ENCODE measurements around the gene PDYN. TPM values are rescaled to one million over a fixed set of nuclear protein-coding genes. Genes with fewer than 3 reads are reported as not detected.

PDYN gene
- total RNA-seq, 1 donor from 2014 or later, result not detected

- no peaks in the 10 kb centered on the region for H3K36me3 ChIP-seq (ENCODE audit: control insufficient read depth, insufficient read depth, low read length)
- TF ChIP-seq, protein P1, sequence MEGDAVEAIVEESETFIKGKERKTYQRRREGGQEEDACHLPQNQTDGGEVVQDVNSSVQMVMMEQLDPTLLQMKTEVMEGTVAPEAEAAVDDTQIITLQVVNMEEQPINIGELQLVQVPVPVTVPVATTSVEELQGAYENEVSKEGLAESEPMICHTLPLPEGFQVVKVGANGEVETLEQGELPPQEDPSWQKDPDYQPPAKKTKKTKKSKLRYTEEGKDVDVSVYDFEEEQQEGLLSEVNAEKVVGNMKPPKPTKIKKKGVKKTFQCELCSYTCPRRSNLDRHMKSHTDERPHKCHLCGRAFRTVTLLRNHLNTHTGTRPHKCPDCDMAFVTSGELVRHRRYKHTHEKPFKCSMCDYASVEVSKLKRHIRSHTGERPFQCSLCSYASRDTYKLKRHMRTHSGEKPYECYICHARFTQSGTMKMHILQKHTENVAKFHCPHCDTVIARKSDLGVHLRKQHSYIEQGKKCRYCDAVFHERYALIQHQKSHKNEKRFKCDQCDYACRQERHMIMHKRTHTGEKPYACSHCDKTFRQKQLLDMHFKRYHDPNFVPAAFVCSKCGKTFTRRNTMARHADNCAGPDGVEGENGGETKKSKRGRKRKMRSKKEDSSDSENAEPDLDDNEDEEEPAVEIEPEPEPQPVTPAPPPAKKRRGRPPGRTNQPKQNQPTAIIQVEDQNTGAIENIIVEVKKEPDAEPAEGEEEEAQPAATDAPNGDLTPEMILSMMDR (IDR thresholded peaks at IDR 0.05; ENCODE audit: insufficient read depth, low read length, poor library complexity, severe bottlenecking), result no peak
- no peak overlapping the region for H3K4me3 ChIP-seq (ENCODE audit: low read depth, low read length)
- H3K27me3 ChIP-seq (ENCODE audit: control insufficient read depth, insufficient read depth, low read length), result no peaks in the 10 kb centered on the region
- no peak for DNase-seq (ENCODE audit: low read depth)
These were observed 11.2 kb downstream of the PDYN start for GRCh38 chr20:1982686-1983085.

DNA sequence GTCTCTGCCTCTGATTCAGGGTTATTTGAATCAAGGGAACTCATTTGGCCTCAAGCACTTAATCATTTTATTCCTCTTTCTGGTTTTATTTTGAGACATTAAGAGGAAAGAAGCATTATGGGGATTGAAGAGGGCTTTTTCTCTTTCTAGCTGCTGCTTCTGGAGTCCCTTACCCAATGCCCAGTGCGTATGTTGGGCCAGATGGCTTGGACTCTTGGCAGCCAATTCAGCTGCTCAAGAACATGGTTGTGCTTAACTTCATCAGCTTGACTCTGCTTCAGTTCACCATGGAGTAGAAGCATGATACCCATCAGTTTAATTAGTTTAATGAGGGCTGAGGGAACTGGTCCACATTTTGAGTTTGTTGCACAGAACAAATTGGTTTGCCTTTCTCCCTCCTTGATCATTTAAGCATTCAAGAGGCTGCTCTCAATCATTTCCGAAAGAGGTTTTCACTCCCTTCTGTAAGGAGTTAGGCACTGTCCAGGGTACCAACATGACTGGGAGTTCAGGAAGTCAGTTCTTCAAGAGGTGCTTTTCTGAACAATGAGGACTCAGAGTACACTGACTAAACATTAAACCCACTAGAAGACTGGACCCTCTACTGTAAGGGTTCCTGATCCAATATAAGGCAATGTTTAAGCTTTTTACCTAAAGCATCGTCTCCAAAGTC is 14.6 kb downstream of the PDYN start:
- H3K36me3 ChIP-seq (ENCODE audit: control insufficient read depth, insufficient read depth, low read length), result no peaks in the 10 kb centered on the region
- TF ChIP-seq, protein P1 (IDR thresholded peaks at IDR 0.05; ENCODE audit: insufficient read depth, low read length, poor library complexity, severe bottlenecking), result no peak
- H3K27me3 ChIP-seq (ENCODE audit: control insufficient read depth, insufficient read depth, low read length), result no peaks in the 10 kb centered on the region
- H3K4me3 ChIP-seq (ENCODE audit: low read depth, low read length), result no peak overlapping the region
- no peak for DNase-seq (ENCODE audit: low read depth)

DNA sequence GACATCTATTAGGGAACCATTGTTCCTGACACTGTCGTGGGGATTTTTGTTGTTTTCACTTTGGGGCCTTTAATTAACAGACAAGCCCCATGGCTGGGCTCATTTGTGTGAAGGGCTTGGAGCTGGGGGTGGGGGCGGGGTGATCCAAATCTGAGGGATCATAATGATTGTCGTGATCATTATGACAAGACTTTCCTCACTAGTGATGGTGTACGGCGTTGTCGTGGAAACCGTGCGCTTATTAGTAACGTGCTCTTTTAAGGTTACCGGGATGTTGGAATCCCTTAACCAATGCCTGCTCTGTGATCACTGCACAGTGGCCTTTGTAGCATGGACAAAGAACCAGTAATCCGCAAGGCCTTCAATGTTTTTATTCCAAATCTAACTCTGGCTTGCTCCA is 18.6 kb downstream of the PDYN start:
- Histone ChIP-seq H3K27me3 (ENCODE audit: control insufficient read depth, insufficient read depth, low read length) (peaks cover 3% of the 10 kb centered on the region), H3K36me3 (ENCODE audit: control insufficient read depth, insufficient read depth, low read length) (no peaks in the 10 kb centered on the region), H3K4me3 (ENCODE audit: low read depth, low read length) (no peak overlapping the region)
- DNase-seq (ENCODE audit: low read depth), result no peak
- TF ChIP-seq, protein P1 (IDR thresholded peaks at IDR 0.05; ENCODE audit: insufficient read depth, low read length, poor library complexity, severe bottlenecking), result no peak

DNA sequence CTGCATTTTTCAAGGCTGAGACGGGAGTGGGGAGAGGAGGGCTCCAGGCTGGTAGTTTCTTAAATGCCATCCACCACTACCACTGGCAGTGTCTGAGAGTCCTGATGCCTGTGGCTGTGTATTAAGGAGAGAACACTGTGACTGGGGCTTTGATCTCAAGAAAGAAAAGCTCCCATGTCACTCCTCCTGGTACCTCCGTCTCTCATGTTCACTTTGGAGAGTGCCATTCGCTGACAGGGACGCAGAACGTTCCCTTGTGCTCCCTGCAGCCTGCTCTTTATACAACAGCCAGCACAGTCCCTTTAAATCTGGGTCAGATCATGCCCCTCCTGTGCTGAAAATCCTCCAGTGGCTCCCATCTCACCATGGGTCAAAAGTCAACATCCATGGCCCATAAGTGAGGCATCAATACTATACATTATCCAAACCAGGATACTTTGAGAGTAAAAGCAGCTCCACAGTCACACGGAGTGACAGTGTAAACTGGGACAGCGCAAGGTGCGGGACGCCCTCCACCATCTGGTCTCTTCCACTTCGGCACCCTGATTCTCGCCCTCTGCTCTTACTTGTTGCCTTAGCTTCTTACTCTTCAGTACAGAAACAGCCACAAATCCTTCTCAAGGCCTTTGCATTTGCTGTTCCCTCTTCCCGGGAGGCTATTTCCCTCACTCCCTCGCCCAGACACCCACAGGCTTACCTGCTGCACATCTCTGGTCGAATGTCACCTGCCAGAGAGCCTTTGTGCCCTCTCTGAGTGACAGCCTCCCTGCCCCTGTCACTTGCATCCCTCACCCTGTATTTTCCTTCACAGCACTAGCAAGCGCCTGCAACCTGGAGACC is 20.0 kb downstream of the PDYN start:
- H3K36me3 ChIP-seq (ENCODE audit: control insufficient read depth, insufficient read depth, low read length), result no peaks in the 10 kb centered on the region
- TF ChIP-seq, protein P1 (IDR thresholded peaks at IDR 0.05; ENCODE audit: insufficient read depth, low read length, poor library complexity, severe bottlenecking), result no peak
- peaks cover 4% of the 10 kb centered on the region for H3K27me3 ChIP-seq (ENCODE audit: control insufficient read depth, insufficient read depth, low read length)
- H3K4me3 ChIP-seq (ENCODE audit: low read depth, low read length), result no peak overlapping the region
- DNase-seq (ENCODE audit: low read depth), result no peak

DNA sequence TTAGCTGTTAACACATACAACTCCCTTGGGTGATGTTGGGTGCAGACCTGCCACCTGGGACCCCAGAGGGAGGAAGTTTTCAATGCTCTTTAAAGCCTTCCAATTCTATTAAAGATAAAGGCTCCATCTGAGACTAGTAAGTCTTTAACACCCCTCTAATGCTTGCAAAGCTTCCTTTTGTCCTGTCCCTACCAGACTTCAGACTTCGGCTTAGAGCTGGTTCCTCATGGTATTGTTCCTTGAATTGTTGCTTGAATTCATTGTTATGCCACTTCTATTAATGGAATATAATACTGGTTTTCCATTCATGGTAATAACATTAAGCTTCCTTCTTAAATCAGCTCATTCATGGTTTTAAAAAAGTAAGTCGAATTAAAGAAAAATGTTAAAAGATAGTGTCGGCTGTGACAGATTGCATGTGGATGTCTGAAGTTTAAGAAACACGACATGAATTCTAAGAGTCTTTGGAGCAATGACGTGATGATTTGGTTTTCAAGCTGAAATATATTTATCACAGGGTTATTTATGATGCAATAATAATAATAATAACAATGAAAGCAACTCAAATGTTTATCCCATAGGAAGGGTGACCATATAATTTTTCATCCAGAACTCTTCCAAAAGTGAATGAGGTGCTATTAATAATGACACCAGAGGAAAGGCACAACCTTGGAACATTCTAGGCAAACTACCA is 21.8 kb downstream of the PDYN start:
- Histone ChIP-seq H3K36me3 (ENCODE audit: control insufficient read depth, insufficient read depth, low read length) (no peaks in the 10 kb centered on the region), H3K4me3 (ENCODE audit: low read depth, low read length) (no peak overlapping the region), H3K27me3 (ENCODE audit: control insufficient read depth, insufficient read depth, low read length) (peaks cover 14% of the 10 kb centered on the region)
- DNase-seq (ENCODE audit: low read depth), result no peak
- TF ChIP-seq, protein P1 (IDR thresholded peaks at IDR 0.05; ENCODE audit: insufficient read depth, low read length, poor library complexity, severe bottlenecking), result no peak

Data from kidney epithelial cell (primary cell).